GM19238 (cell line): ENCODE measurements around the gene SAP30BP.

ENCODE experiments used
- DNase-seq: peaks from one replicate; pipeline ENCODE4 v3.0.0; 2011; ENCODE audit warnings: low spot score; ENCODE audit not compliant: insufficient read length

Gene SAP30BP

GRCh38 chr17:75757086-75757681 lies 90.0 kb downstream of the SAP30BP start:
- DNase-seq = no peak
